HepG2 (cell line): ENCODE results near the gene MTA3. TPM values are rescaled to one million over a fixed set of nuclear protein-coding genes. Genes with fewer than 3 reads are reported as not detected.
A peak's percentile ranks its signal among the peaks of the same experiment; 100 is the strongest.

Experiments
- FOSL2 ChIP-seq: sonication (generic); formaldehyde crosslinking; IDR thresholded peaks from 2 replicates; pipeline ENCODE4 v1.4.0; 2020; ENCODE audit warnings: missing genetic modification reagents
- HMGXB4 ChIP-seq, 2 experiments: sonication (generic) in 1 of 2; formaldehyde crosslinking in 1 of 2; IDR thresholded peaks; 2 replicates each; pipeline versions ENCODE4 v1.4.0 to v1.6.1; 2018 to 2020; ENCODE audit warnings: missing genetic modification reagents in 2 of 2, borderline replicate concordance in 1 of 2, low read depth in 1 of 2, mild to moderate bottlenecking in 1 of 2, missing biosample characterization in 1 of 2
- JUN ChIP-seq: sonication (generic); formaldehyde crosslinking; IDR thresholded peaks from 2 replicates; pipeline ENCODE4 v1.4.0; 2020; ENCODE audit warnings: mild to moderate bottlenecking, missing genetic modification reagents
- MZF1 ChIP-seq: sonication (generic); formaldehyde crosslinking; IDR thresholded peaks from 2 replicates; pipeline ENCODE4 v1.8.1; 2023; ENCODE audit warnings: mild to moderate bottlenecking, missing genetic modification reagents, borderline replicate concordance
- NFYB ChIP-seq: sonication (generic); formaldehyde crosslinking; IDR thresholded peaks from 2 replicates; pipeline ENCODE4 v1.4.0; 2020; ENCODE audit warnings: missing genetic modification reagents
- PCBP2 ChIP-seq: fragments of 200-400 bp; formaldehyde crosslinking; optimal IDR thresholded peaks from 2 replicates; pipeline ENCODE3; 2018; ENCODE audit warnings: low read length, low read depth; ENCODE audit not compliant: poor library complexity, severe bottlenecking
- PRMT3 ChIP-seq: sonication (generic); formaldehyde crosslinking; IDR thresholded peaks from 2 replicates; pipeline ENCODE4 v1.8.1; 2022; ENCODE audit warnings: low read depth, mild to moderate bottlenecking, moderate library complexity, missing genetic modification reagents, borderline replicate concordance
- SIN3A ChIP-seq: IDR thresholded peaks from 2 replicates; pipeline ENCODE4 v1.6.1; 2011; ENCODE audit warnings: low read depth, mild to moderate bottlenecking, control low read depth, low read length, borderline replicate concordance
- SMYD3 ChIP-seq: sonication (generic); formaldehyde crosslinking; IDR thresholded peaks from 2 replicates; pipeline ENCODE4 v1.8.1; 2023; ENCODE audit warnings: mild to moderate bottlenecking, missing genetic modification reagents
- SP2 ChIP-seq: sonication (generic); formaldehyde crosslinking; IDR thresholded peaks from 2 replicates; pipeline ENCODE4 v1.5.1; 2020; ENCODE audit warnings: mild to moderate bottlenecking, missing genetic modification reagents
- ZBTB26 ChIP-seq: IDR thresholded peaks from 2 replicates; pipeline ENCODE4 v1.6.1; 2016; ENCODE audit warnings: missing compliant biosample characterization, missing genetic modification reagents, borderline replicate concordance
- ZNF143 ChIP-seq: sonication (generic); formaldehyde crosslinking; IDR thresholded peaks from 2 replicates; pipeline ENCODE4 v1.4.0; 2020; ENCODE audit warnings: missing genetic modification reagents
- ZNF264 ChIP-seq: sonication (generic); formaldehyde crosslinking; IDR thresholded peaks from 2 replicates; pipeline ENCODE4 v1.4.0; 2020; ENCODE audit warnings: missing genetic modification reagents
- ZNF354B ChIP-seq: sonication (generic); formaldehyde crosslinking; IDR thresholded peaks from 2 replicates; pipeline ENCODE4 v1.8.0; 2022; ENCODE audit warnings: mild to moderate bottlenecking, missing genetic modification reagents
- ZNF747 ChIP-seq: sonication (generic); formaldehyde crosslinking; IDR thresholded peaks from 2 replicates; pipeline ENCODE4 v1.8.1; 2023; ENCODE audit warnings: missing genetic modification reagents, mild to moderate bottlenecking, borderline replicate concordance
- polyA plus RNA-seq, 8 experiments: library from polyadenylated mRNA; depleted of rRNA in 3 of 8; stranded (reverse) in 7 of 8; unstranded in 1 of 8; fragments of >200 nt; fragmentation: Illumina TruSeq in 4 of 8; extraction: Trizol in 4 of 8; gene quantifications; 2 replicates each; pipeline versions ENCODE4 v1.2.1 to v1.2.3, GENCODE V29; 2011 to 2016; ENCODE audit warnings: low read depth in 4 of 8, missing spikeins in 1 of 8, mixed read lengths in 1 of 8; ENCODE audit not compliant: insufficient read depth in 1 of 8
- total RNA-seq, 5 experiments: library from RNA; depleted of rRNA; stranded (reverse); fragments of >200 nt; fragmentation: Illumina TruSeq; extraction: Trizol; gene quantifications; 2 replicates each; pipeline ENCODE4 v1.2.3, GENCODE V29; 2016; ENCODE audit warnings: low read depth in 1 of 5
- TF ChIP-seq, protein P1 (sequence below): sonication (generic); formaldehyde crosslinking; IDR thresholded peaks from 2 replicates; pipeline ENCODE4 v1.4.0; 2020; ENCODE audit warnings: missing genetic modification reagents
- TF ChIP-seq, protein P2 (sequence below): IDR thresholded peaks from 2 replicates; pipeline ENCODE4 v1.6.1; 2016; ENCODE audit warnings: missing compliant biosample characterization, missing genetic modification reagents, borderline replicate concordance
- TF ChIP-seq, protein P3 (sequence below): sonication (generic); formaldehyde crosslinking; IDR thresholded peaks from 2 replicates; pipeline ENCODE4 v1.8.0; 2023; ENCODE audit warnings: mild to moderate bottlenecking, missing genetic modification reagents
- TF ChIP-seq, protein P4 (sequence below): sonication (generic); formaldehyde crosslinking; IDR thresholded peaks from 2 replicates; pipeline ENCODE4 v1.4.0; 2020; ENCODE audit warnings: mild to moderate bottlenecking, missing genetic modification reagents

MTA3 gene
- total and polyA plus RNA-seq, 2 of the 13 experiments (the other 11 are each of a cell fraction or from before 2014, with no cell fraction given), result 48.8 to 77.8 TPM

GRCh38 chr2:42792583-42793333 is 224.3 kb downstream of the MTA3 start, which contains the start of gene HAAO (continued):
- TF ChIP-seq, protein P1, sequence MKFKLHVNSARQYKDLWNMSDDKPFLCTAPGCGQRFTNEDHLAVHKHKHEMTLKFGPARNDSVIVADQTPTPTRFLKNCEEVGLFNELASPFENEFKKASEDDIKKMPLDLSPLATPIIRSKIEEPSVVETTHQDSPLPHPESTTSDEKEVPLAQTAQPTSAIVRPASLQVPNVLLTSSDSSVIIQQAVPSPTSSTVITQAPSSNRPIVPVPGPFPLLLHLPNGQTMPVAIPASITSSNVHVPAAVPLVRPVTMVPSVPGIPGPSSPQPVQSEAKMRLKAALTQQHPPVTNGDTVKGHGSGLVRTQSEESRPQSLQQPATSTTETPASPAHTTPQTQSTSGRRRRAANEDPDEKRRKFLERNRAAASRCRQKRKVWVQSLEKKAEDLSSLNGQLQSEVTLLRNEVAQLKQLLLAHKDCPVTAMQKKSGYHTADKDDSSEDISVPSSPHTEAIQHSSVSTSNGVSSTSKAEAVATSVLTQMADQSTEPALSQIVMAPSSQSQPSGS (CRISPR knock-in tag), result peak; percentile 95
- TF ChIP-seq NFYB (peak; percentile 34; the same call in 1 of the 2 replicates), SIN3A (peak; percentile 79; the same call in 1 of the 2 replicates), ZNF143 (peak; percentile 85), FOSL2 (CRISPR knock-in tag) (peak; percentile 73), SMYD3 (CRISPR knock-in tag) (no peak), HMGXB4 (CRISPR knock-in tag; IDR thresholded peaks at IDR 0.05; ENCODE audit: borderline replicate concordance in 1 of 2, low read depth in 1 of 2) (peak; percentile 97 to 99), ZNF747 (CRISPR knock-in tag) (peak; percentile 99), ZNF264 (CRISPR knock-in tag) (peak; percentile 96), ZBTB26 (CRISPR knock-in tag) (peak; percentile 93), PRMT3 (CRISPR knock-in tag) (peak; percentile 83; the same call in 1 of the 2 replicates), SP2 (peak; percentile 57), ZNF354B (CRISPR knock-in tag) (no peak), PCBP2 (no peak), MZF1 (CRISPR knock-in tag) (no peak), JUN (peak; percentile 34)
- TF ChIP-seq, protein P2, sequence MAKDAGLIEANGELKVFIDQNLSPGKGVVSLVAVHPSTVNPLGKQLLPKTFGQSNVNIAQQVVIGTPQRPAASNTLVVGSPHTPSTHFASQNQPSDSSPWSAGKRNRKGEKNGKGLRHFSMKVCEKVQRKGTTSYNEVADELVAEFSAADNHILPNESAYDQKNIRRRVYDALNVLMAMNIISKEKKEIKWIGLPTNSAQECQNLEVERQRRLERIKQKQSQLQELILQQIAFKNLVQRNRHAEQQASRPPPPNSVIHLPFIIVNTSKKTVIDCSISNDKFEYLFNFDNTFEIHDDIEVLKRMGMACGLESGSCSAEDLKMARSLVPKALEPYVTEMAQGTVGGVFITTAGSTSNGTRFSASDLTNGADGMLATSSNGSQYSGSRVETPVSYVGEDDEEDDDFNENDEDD (CRISPR knock-in tag), result peak; percentile 88; the same call in 1 of the 2 replicates
- TF ChIP-seq, protein P3, sequence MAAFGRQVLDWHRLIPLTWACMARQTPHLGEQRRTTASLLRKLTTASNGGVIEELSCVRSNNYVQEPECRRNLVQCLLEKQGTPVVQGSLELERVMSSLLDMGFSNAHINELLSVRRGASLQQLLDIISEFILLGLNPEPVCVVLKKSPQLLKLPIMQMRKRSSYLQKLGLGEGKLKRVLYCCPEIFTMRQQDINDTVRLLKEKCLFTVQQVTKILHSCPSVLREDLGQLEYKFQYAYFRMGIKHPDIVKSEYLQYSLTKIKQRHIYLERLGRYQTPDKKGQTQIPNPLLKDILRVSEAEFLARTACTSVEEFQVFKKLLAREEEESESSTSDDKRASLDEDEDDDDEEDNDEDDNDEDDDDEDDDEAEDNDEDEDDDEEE (CRISPR knock-in tag), result peak; percentile 76; the same call in 1 of the 2 replicates
- TF ChIP-seq, protein P4, sequence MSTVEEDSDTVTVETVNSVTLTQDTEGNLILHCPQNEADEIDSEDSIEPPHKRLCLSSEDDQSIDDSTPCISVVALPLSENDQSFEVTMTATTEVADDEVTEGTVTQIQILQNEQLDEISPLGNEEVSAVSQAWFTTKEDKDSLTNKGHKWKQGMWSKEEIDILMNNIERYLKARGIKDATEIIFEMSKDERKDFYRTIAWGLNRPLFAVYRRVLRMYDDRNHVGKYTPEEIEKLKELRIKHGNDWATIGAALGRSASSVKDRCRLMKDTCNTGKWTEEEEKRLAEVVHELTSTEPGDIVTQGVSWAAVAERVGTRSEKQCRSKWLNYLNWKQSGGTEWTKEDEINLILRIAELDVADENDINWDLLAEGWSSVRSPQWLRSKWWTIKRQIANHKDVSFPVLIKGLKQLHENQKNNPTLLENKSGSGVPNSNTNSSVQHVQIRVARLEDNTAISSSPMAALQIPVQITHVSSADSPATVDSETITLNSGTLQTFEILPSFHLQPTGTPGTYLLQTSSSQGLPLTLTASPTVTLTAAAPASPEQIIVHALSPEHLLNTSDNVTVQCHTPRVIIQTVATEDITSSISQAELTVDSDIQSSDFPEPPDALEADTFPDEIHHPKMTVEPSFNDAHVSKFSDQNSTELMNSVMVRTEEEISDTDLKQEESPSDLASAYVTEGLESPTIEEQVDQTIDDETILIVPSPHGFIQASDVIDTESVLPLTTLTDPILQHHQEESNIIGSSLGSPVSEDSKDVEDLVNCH (CRISPR knock-in tag), result no peak; the same call in 1 of the 2 replicates
